K562 (cell line): Measurements from ENCODE around the gene ZBED2. TPM values are rescaled to one million over a fixed set of nuclear protein-coding genes. Genes with fewer than 3 reads are reported as not detected.

Experiments
- ATAC-seq: fragments of 200-7000 bp; cut with Tn5 transposase; 3 replicates; pipeline ENCODE4 v1.9.1; 2020; ENCODE audit warnings: moderate library complexity
- BruUV-seq: library from RNA; stranded (reverse); fragments of 400-500 nt; replicated peaks from 2 replicates; lab custom pipeline; 2021; lab: Mats Ljungman, UMichigan
- CTCF ChIA-PET: fragments of 300-600 bp; formaldehyde crosslinking; extraction: SDS; loops from one replicate; lab custom pipeline; 2021; ENCODE audit warnings: low intra/inter-chr PET ratio; lab: Yijun Ruan, JAX
- POLR2A ChIA-PET: fragments of 300-600, 350-650 bp; sonication (Branson Sonifier 250); formaldehyde crosslinking; extraction: SDS; loops from one replicate; lab custom pipeline; 2021; ENCODE audit warnings: antibody characterized with exemption, inconsistent platforms; lab: Yijun Ruan, JAX
- DNase-seq, 4 experiments: peaks; one replicate each; pipeline versions ENCODE4 v3.0.0 to v3.0.0-alpha.2; 2011 to 2018; ENCODE audit warnings: low spot score in 3 of 4, mixed read lengths in 3 of 4; ENCODE audit errors: extremely low read depth in 1 of 4
- FAIRE-seq: peaks from 2 replicates; lab custom pipeline; 2011; peaks lifted over from hg19 to GRCh38; lab: Jason Lieb, UNC
- H2AFZ ChIP-seq: 2 replicates; pipeline ENCODE4 v1.6.0; 2011; ENCODE audit warnings: low read depth, low read length, control low read depth, inconsistent platforms
- H3K27ac ChIP-seq: fragments of 200-600 bp; 3 replicates; pipeline ENCODE4 v1.8.0; 2011; ENCODE audit warnings: low read depth, mild to moderate bottlenecking, control low read depth, inconsistent platforms, low read length, moderate library complexity, mixed read lengths; ENCODE audit errors: extremely low read depth
- H3K27me3 ChIP-seq, 2 experiments: fragments of 300-600 bp in 1 of 2; 2 replicates in 1 of 2; 3 replicates in 1 of 2; pipeline versions ENCODE4 v1.6.0 to v1.8.0; 2011; ENCODE audit warnings: inconsistent platforms in 2 of 2, low read length in 2 of 2, mild to moderate bottlenecking in 1 of 2, mixed read lengths in 1 of 2, moderate library complexity in 1 of 2; ENCODE audit not compliant: control insufficient read depth in 2 of 2, insufficient read depth in 2 of 2
- H3K36me3 ChIP-seq: fragments of 300-600 bp; 3 replicates; pipeline ENCODE4 v1.8.0; 2011; ENCODE audit warnings: mild to moderate bottlenecking, low read length, inconsistent platforms; ENCODE audit not compliant: control insufficient read depth, insufficient read depth
- H3K4me1 ChIP-seq, 2 experiments: fragments of 200-600 bp in 1 of 2; replicated peaks in 1 of 2; 2 replicates in 1 of 2; 3 replicates in 1 of 2; pipeline versions ENCODE4 v1.5.1 to v1.8.0; 2011; ENCODE audit warnings: inconsistent platforms in 2 of 2, low read length in 2 of 2, mild to moderate bottlenecking in 1 of 2, mixed read lengths in 1 of 2, moderate library complexity in 1 of 2; ENCODE audit not compliant: control insufficient read depth in 2 of 2, insufficient read depth in 2 of 2
- H3K4me2 ChIP-seq: 2 replicates; pipeline ENCODE4 v1.6.1; 2011; ENCODE audit warnings: low read length, control low read depth, inconsistent platforms, mixed read lengths; ENCODE audit not compliant: insufficient read depth
- H3K4me3 ChIP-seq: fragments of 200-600 bp; sonication (generic), shearing (Covaris generic); 2 replicates; pipeline ENCODE4 v1.5.1; 2016; ENCODE audit warnings: control low read depth, inconsistent platforms
- H3K79me2 ChIP-seq: fragments of 200-600 bp; 3 replicates; pipeline ENCODE4 v1.8.0; 2011; ENCODE audit warnings: low read length, inconsistent platforms; ENCODE audit not compliant: control insufficient read depth, insufficient read depth
- H3K9ac ChIP-seq, 2 experiments: 2 replicates each; pipeline versions ENCODE4 v1.6.0 to v1.6.1; 2011; ENCODE audit warnings: low read depth in 2 of 2, low read length in 2 of 2, control low read depth in 1 of 2, inconsistent platforms in 1 of 2, mild to moderate bottlenecking in 1 of 2, mixed read lengths in 1 of 2; ENCODE audit not compliant: insufficient read depth in 1 of 2
- H3K9me1 ChIP-seq: one replicate; pipeline ENCODE4 v1.6.0; 2011; ENCODE audit warnings: inconsistent platforms, mild to moderate bottlenecking, low read length, moderate library complexity; ENCODE audit not compliant: control insufficient read depth, insufficient read depth
- H3K9me3 ChIP-seq: replicated peaks from 2 replicates; pipeline ENCODE4 v1.5.1; 2011; ENCODE audit warnings: low read depth, low read length, inconsistent platforms; ENCODE audit not compliant: control insufficient read depth, insufficient read depth
- H4K20me1 ChIP-seq: replicated peaks from 2 replicates; pipeline ENCODE4 v1.6.1; 2011; ENCODE audit warnings: low read length, inconsistent platforms, mixed read lengths; ENCODE audit not compliant: control insufficient read depth, insufficient read depth
- MED1 ChIP-seq: sonication (generic); formaldehyde crosslinking; IDR thresholded peaks from 2 replicates; pipeline ENCODE4 v1.8.1; 2023; ENCODE audit warnings: missing genetic modification reagents, borderline replicate concordance
- MEF2A ChIP-seq: IDR thresholded peaks from 2 replicates; pipeline ENCODE4 v1.6.1; 2011; ENCODE audit warnings: low read depth, mild to moderate bottlenecking, low read length, moderate library complexity; ENCODE audit not compliant: control insufficient read depth
- MEIS2 ChIP-seq: fragments of 450-650 bp; IDR thresholded peaks from 2 replicates; pipeline ENCODE4 v1.6.1; 2014; ENCODE audit warnings: mild to moderate bottlenecking; ENCODE audit not compliant: partially characterized antibody
- RBM14 ChIP-seq: fragments of 200-400 bp; formaldehyde crosslinking; IDR thresholded peaks from 2 replicates; pipeline ENCODE4 v1.6.1; 2018; ENCODE audit warnings: low read depth, mild to moderate bottlenecking, low read length, moderate library complexity, borderline replicate concordance; ENCODE audit not compliant: insufficient read depth
- ZFP36 ChIP-seq: fragments of 150-350 bp; IDR thresholded peaks from 2 replicates; pipeline ENCODE4 v1.6.1; 2018; ENCODE audit warnings: low read length, low read depth; ENCODE audit not compliant: partially characterized antibody
- WGBS: fragments of 100-300 bp; shearing (Covaris generic); methylation state at CpG from one replicate; pipeline ENCODE4 v1.1.6; 2016; ENCODE audit warnings: low coverage, mixed read lengths; ENCODE audit not compliant: insufficient coverage; ENCODE audit errors: missing lambda C conversion rate; 5-methylcytosine and 5-hydroxymethylcytosine counted together
- in situ Hi-C: fragments of 300-500 bp; cut with MboI; formaldehyde crosslinking; loops from 4 replicates; pipeline ENCODE4 v1.15.0; 2018; ENCODE audit warnings: inconsistent platforms, mixed read lengths
- intact Hi-C: fragments of 100-400 bp; cut with micrococcal nuclease; formaldehyde crosslinking; loops from 2 replicates; pipeline ENCODE4 v1.14.2; 2022
- polyA plus RNA-seq, 8 experiments: library from polyadenylated mRNA; depleted of rRNA in 4 of 8; stranded (reverse) in 5 of 8; unstranded in 3 of 8; fragments of >200 nt; fragmentation: Nextera tagmentation in 2 of 8; fragmentation: Illumina TruSeq in 1 of 8; extraction: Ambion mirVana in 2 of 8; extraction: Trizol in 1 of 8; gene quantifications; 2 replicates each; pipeline versions ENCODE4 v1.2.1 to v1.2.3, GENCODE V29; 2011 to 2014; ENCODE audit warnings: inconsistent platforms in 1 of 8, missing spikeins in 1 of 8
- total RNA-seq, 7 experiments: library from RNA; depleted of rRNA in 6 of 7; stranded (reverse); fragments of >200 nt in 6 of 7; fragmentation: Illumina TruSeq in 2 of 7; extraction: Trizol in 2 of 7; gene quantifications; 2 replicates each; pipeline versions ENCODE4 v1.2.1 to v1.2.3, GENCODE V29; 2011 to 2021; ENCODE audit warnings: low replicate concordance in 1 of 7
- TF ChIP-seq, protein P1 (sequence below): sonication (generic); formaldehyde crosslinking; IDR thresholded peaks from 2 replicates; pipeline ENCODE4 v1.8.1; 2023; ENCODE audit warnings: mild to moderate bottlenecking, missing genetic modification reagents

ZBED2 gene
- total and polyA plus RNA-seq, 9 of the 15 experiments (the other 6 are each of a cell fraction or from before 2014, with no cell fraction given) = 0.11 TPM; not detected in 8

DNA sequence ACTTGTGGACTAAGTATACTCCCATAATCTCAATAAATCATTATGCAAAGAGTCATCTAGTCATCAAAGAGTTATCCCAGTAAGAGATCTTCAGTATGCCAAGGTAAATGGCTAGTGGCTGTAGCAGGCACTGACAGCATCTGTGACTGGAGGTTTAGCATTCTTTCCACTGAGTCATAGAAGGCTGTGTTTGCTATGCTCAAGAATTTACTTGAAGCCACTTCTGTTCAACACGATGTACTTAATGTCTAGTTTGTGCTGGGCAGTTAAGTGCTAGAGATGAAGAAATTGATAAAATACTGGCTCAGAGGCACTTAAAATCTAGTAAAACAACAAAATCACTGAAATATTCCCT, 13.0 kb downstream of the ZBED2 start:
- FAIRE-seq (no peak), DNase-seq (no peak), ATAC-seq (no peak)
- WGBS = 10% methylated on average over 1 of the region's 1 CpG
- Histone ChIP-seq H3K27ac (no peak overlapping the region), H2AFZ (no peak overlapping the region), H3K9me3 (no peaks in the 10 kb centered on the region), H3K4me3 (no peak overlapping the region), H3K79me2 (no peaks in the 10 kb centered on the region), H3K36me3 (no peaks in the 10 kb centered on the region), H3K4me2 (no peak overlapping the region), H4K20me1 (no peaks in the 10 kb centered on the region), H3K9ac (no peak overlapping the region), H3K4me1 (no peaks in the 10 kb centered on the region), H3K9me1 (no peaks in the 10 kb centered on the region), H3K27me3 (no peaks in the 10 kb centered on the region)
- ChIA-PET CTCF (no interaction called here), POLR2A (no interaction called here)
- TF ChIP-seq MEF2A (no peak), MEIS2 (no peak), RBM14 (no peak), MED1 (CRISPR knock-in tag) (no peak), ZFP36 (no peak)
- TF ChIP-seq, protein P1, sequence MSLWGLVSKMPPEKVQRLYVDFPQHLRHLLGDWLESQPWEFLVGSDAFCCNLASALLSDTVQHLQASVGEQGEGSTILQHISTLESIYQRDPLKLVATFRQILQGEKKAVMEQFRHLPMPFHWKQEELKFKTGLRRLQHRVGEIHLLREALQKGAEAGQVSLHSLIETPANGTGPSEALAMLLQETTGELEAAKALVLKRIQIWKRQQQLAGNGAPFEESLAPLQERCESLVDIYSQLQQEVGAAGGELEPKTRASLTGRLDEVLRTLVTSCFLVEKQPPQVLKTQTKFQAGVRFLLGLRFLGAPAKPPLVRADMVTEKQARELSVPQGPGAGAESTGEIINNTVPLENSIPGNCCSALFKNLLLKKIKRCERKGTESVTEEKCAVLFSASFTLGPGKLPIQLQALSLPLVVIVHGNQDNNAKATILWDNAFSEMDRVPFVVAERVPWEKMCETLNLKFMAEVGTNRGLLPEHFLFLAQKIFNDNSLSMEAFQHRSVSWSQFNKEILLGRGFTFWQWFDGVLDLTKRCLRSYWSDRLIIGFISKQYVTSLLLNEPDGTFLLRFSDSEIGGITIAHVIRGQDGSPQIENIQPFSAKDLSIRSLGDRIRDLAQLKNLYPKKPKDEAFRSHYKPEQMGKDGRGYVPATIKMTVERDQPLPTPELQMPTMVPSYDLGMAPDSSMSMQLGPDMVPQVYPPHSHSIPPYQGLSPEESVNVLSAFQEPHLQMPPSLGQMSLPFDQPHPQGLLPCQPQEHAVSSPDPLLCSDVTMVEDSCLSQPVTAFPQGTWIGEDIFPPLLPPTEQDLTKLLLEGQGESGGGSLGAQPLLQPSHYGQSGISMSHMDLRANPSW (CRISPR knock-in tag) = no peak
- BruUV-seq = no TSS peak
- intact Hi-C loops (no loop called here), in situ Hi-C loops (no loop called here)
